A549 (cell line): Measurements from ENCODE around the gene FLVCR2. TPM values are rescaled to one million over a fixed set of nuclear protein-coding genes. Genes with fewer than 3 reads are reported as not detected.

Experiments
- ATAC-seq, 2 experiments: fragments of 200-7000 bp in 1 of 2; fragments of >200 bp in 1 of 2; cut with Nextera tagmentation in 1 of 2; cut with Tn5 transposase in 1 of 2; 3 replicates each; pipeline versions ENCODE4 v1.8.0 to v1.9.1; 2018 to 2020; ENCODE audit warnings: mild to moderate bottlenecking in 1 of 2, moderate library complexity in 1 of 2
- CTCF ChIA-PET: fragments of 300-600 bp; sonication (Branson Sonifier 250); formaldehyde crosslinking; extraction: SDS; loops from one replicate; lab custom pipeline; 2021; ENCODE audit warnings: antibody characterized with exemption, inconsistent platforms; lab: Yijun Ruan, JAX
- POLR2A ChIA-PET: fragments of 350-600 bp; formaldehyde crosslinking; extraction: SDS; loops from one replicate; lab custom pipeline; 2021; ENCODE audit warnings: antibody characterized with exemption, inconsistent platforms; lab: Yijun Ruan, JAX
- DNase-seq, 2 experiments: peaks; one replicate each; pipeline versions ENCODE4 v3.0.0 to v3.0.0-alpha.2; 2011 to 2016; ENCODE audit warnings: low read depth in 1 of 2, low spot score in 1 of 2
- FAIRE-seq: peaks from 2 replicates; lab custom pipeline; 2011; peaks lifted over from hg19 to GRCh38; lab: Jason Lieb, UNC
- H3K27ac ChIP-seq, 2 experiments: fragments of >200 bp; sonication (Bioruptor Twin); formaldehyde crosslinking; 3 replicates each; pipeline ENCODE4 v1.5.1; 2016 to 2017
- H3K4me1 ChIP-seq: fragments of >200 bp; sonication (Bioruptor Twin); formaldehyde crosslinking; 3 replicates; pipeline ENCODE4 v1.6.1; 2016
- H3K4me2 ChIP-seq: fragments of >200 bp; sonication (Bioruptor Twin); formaldehyde crosslinking; 3 replicates; pipeline ENCODE4 v1.6.1; 2016
- H3K4me3 ChIP-seq: fragments of >200 bp; sonication (Bioruptor Twin); formaldehyde crosslinking; 3 replicates; pipeline ENCODE4 v1.5.1; 2016
- H3K9me3 ChIP-seq: fragments of >200 bp; sonication (Bioruptor Twin); formaldehyde crosslinking; 3 replicates; pipeline ENCODE4 v1.6.1; 2016
- BHLHE40 ChIP-seq: IDR thresholded peaks from 2 replicates; pipeline ENCODE4 v1.6.1; 2012; ENCODE audit warnings: low read depth, low read length, inconsistent platforms
- CBX2 ChIP-seq: fragments of 200-600 bp; sonication (generic); IDR thresholded peaks from 2 replicates; pipeline ENCODE4 v1.6.1; 2016; ENCODE audit warnings: low read depth, mild to moderate bottlenecking, borderline replicate concordance
- CHD2 ChIP-seq: fragments of 150-350 bp; IDR thresholded peaks from 2 replicates; pipeline ENCODE4 v1.6.1; 2014; ENCODE audit warnings: low read length; ENCODE audit not compliant: partially characterized antibody
- EHMT2 ChIP-seq: fragments of 200-600 bp; sonication (generic); IDR thresholded peaks from 2 replicates; pipeline ENCODE4 v1.6.1; 2016; ENCODE audit warnings: antibody characterized with exemption, low read depth, mild to moderate bottlenecking, moderate library complexity
- FOSL2 ChIP-seq, 2 experiments: fragments of 450-650 bp in 1 of 2; fragments of >200 bp in 1 of 2; sonication (Bioruptor Twin) in 1 of 2; formaldehyde crosslinking; IDR thresholded peaks; 2 replicates each; pipeline versions ENCODE4 v1.5.0 to v1.6.1; 2016 to 2020; ENCODE audit warnings: mild to moderate bottlenecking in 1 of 2, moderate library complexity in 1 of 2
- HDAC2 ChIP-seq: fragments of 200-600 bp; sonication (generic); IDR thresholded peaks from 2 replicates; pipeline ENCODE4 v1.6.1; 2016
- HEYL ChIP-seq: fragments of 250-450 bp; sonication (Bioruptor Pico); IDR thresholded peaks from 2 replicates; pipeline ENCODE4 v1.8.0; 2021; ENCODE audit warnings: mild to moderate bottlenecking, moderate library complexity
- HOXB13 ChIP-seq: fragments of 250-450 bp; sonication (Bioruptor Pico); IDR thresholded peaks from 2 replicates; pipeline ENCODE4 v1.5.0; 2020; ENCODE audit warnings: low read depth, mild to moderate bottlenecking, moderate library complexity
- JUN ChIP-seq, 2 experiments: fragments of >200 bp; sonication (Bioruptor Twin); formaldehyde crosslinking; IDR thresholded peaks; 2 replicates in 1 of 2; 3 replicates in 1 of 2; pipeline ENCODE4 v1.6.1; 2016 to 2017
- KDM5A ChIP-seq: fragments of 200-600 bp; sonication (generic); IDR thresholded peaks from 2 replicates; pipeline ENCODE4 v1.6.1; 2016; ENCODE audit warnings: antibody characterized with exemption, mild to moderate bottlenecking
- MAZ ChIP-seq: fragments of 150-350 bp; IDR thresholded peaks from 2 replicates; pipeline ENCODE4 v1.6.1; 2014; ENCODE audit warnings: antibody characterized with exemption, low read depth, low read length, borderline replicate concordance
- NFE2L2 ChIP-seq: fragments of 150-350 bp; conservative IDR thresholded peaks from 2 replicates; pipeline ENCODE4 v1.6.1; 2014; ENCODE audit warnings: low read length
- NR3C1 ChIP-seq: fragments of >200 bp; sonication (Bioruptor Twin); formaldehyde crosslinking; IDR thresholded peaks from 3 replicates; pipeline ENCODE4 v1.6.1; 2017
- PHF8 ChIP-seq: fragments of 200-600 bp; sonication (generic); IDR thresholded peaks from 2 replicates; pipeline ENCODE4 v1.6.1; 2016; ENCODE audit warnings: low read depth, mild to moderate bottlenecking, antibody characterized with exemption, moderate library complexity, borderline replicate concordance
- POLR2A ChIP-seq: IDR thresholded peaks from 2 replicates; pipeline ENCODE4 v1.6.1; 2012; ENCODE audit warnings: mild to moderate bottlenecking, low read length
- RCOR1 ChIP-seq: fragments of 150-350 bp; IDR thresholded peaks from 2 replicates; pipeline ENCODE4 v1.6.1; 2014; ENCODE audit warnings: antibody characterized with exemption, low read length, low read depth
- RFX5 ChIP-seq: fragments of 450-650 bp; IDR thresholded peaks from 2 replicates; pipeline ENCODE4 v1.7.1; 2014; ENCODE audit warnings: antibody characterized with exemption, mild to moderate bottlenecking, moderate library complexity
- TP53 ChIP-seq: fragments of 250-450 bp; sonication (Bioruptor Pico); IDR thresholded peaks from 2 replicates; pipeline ENCODE4 v1.5.0; 2021; ENCODE audit warnings: mild to moderate bottlenecking, moderate library complexity
- ZC3H11A ChIP-seq: fragments of 450-650 bp; IDR thresholded peaks from 2 replicates; pipeline ENCODE4 v1.6.1; 2014; ENCODE audit warnings: antibody characterized with exemption, mild to moderate bottlenecking
- ZNF302 ChIP-seq: fragments of 250-450 bp; sonication (Bioruptor Pico); IDR thresholded peaks from 2 replicates; pipeline ENCODE4 v1.9.0; 2021; ENCODE audit warnings: inconsistent platforms, mild to moderate bottlenecking, moderate library complexity
- ZSCAN20 ChIP-seq: fragments of 250-450 bp; sonication (Bioruptor Pico); IDR thresholded peaks from 2 replicates; pipeline ENCODE4 v1.8.0; 2022; ENCODE audit warnings: mild to moderate bottlenecking, moderate library complexity
- WGBS: methylation state at CpG from one replicate; pipeline ENCODE4 v1.1.6; 2017; ENCODE audit errors: missing lambda C conversion rate; 5-methylcytosine and 5-hydroxymethylcytosine counted together
- polyA plus RNA-seq, 4 experiments: library from polyadenylated mRNA; depleted of rRNA in 3 of 4; stranded (reverse); fragments of >200 nt; fragmentation: RNase III in 1 of 4; extraction: RNeasy Plus Mini Kit Qiagen cat#74134 plus additional on column Dnase treatment in 1 of 4; gene quantifications; 2 replicates in 3 of 4; 3 replicates in 1 of 4; pipeline ENCODE4 v1.2.3, GENCODE V29; 2011 to 2017
- TF ChIP-seq, protein P1 (sequence below): fragments of >200 bp; sonication (Bioruptor Twin); formaldehyde crosslinking; IDR thresholded peaks from 3 replicates; pipeline ENCODE4 v1.6.1; 2016
- TF ChIP-seq, protein P2 (sequence below): fragments of 150-350 bp; IDR thresholded peaks from 2 replicates; pipeline ENCODE4 v1.6.1; 2014; ENCODE audit warnings: low read depth, mild to moderate bottlenecking, low read length

FLVCR2 gene
- polyA plus RNA-seq, 2 of the 4 experiments (the other 2 are of a cell fraction): 3.8 to 3.9 TPM

DNA sequence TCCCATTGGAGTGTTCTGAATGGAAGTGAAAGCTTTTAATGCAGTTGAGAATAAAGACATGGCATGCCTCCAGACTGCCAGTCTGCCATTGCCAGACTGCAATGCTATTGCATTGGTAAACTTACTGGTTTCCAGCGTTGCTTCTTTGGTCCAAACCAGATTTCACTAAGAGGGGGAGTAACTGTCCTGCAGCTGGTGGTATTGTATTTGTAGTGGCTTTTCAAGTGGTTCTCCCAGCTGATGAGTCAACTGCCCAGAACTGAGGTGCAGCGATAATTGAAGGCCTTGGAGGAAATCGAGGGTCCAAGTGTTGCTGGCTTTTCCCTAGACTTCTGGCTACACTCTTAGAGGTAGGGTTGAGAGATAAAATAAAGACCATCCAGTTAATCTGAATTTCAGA lies 50.4 kb downstream of the FLVCR2 start:
- H3K4me2 ChIP-seq: no peak overlapping the region
- H3K9me3 ChIP-seq: no peaks in the 10 kb centered on the region
- POLR2A ChIA-PET: no interaction called here
- CTCF ChIA-PET: interaction anchor here (1.0 to 3.6 kb wide), 4 partner anchors 9 to 25 kb away, joined by 3 to 10 read pairs (median 4); no protein-coding TSS in a partner anchor
- no peak overlapping the region for H3K27ac ChIP-seq
- peaks cover 2% of the 10 kb centered on the region; the same call in 1 of the 3 replicates for H3K4me1 ChIP-seq
- no peak for ATAC-seq
- WGBS: 46% methylated on average over 3 of the region's 3 CpGs
- no peak for DNase-seq
- no peak overlapping the region for H3K4me3 ChIP-seq
- no peak for FAIRE-seq
- TF ChIP-seq FOSL2 (IDR thresholded peaks at IDR 0.05): no peak
- no peak for TF ChIP-seq FOSL2 (CRISPR knock-in tag; IDR thresholded peaks at IDR 0.05)
- no peak for TF ChIP-seq NR3C1

DNA sequence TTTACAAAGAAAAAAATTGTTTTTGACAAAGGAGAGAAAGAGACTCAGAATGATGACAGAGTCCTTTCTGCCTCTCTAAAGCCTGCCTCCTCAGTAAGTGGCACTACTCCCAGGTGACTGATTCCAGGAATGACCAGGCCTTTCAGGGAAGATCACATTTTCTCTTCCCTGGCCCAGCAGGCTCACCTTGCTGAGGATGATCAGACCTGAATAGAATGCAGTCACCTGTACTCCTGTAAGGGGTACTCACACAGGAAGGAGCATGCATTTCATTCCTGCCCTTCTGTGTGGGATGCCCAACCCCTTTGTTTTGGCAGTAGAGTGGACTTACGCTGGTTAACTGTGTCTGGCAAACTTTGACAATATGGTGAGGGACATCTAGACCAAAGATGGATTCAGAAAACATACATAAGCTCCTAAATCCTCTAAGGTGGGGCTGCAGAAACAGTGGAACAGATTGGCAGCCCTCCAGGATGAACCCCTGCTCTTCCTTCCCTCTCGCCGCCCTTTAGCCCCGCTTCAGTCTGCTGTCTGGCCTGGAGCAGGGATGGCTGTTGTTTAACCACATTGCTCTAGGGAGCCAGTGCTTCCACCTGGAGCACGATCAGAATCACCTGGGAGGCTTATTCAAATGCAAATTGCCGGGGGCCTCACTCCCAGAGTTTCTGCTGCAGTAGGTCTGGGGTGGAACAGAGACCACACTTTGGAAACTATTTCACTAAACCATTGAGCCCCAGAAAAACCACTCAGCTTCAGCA lies 52.5 kb downstream of the FLVCR2 start:
- ATAC-seq: no peak
- POLR2A ChIA-PET: no interaction called here
- CTCF ChIA-PET: interaction anchor here (1.1 to 1.9 kb wide), 2 partner anchors 11 to 23 kb away, joined by 3 to 6 read pairs; no protein-coding TSS in a partner anchor
- TF ChIP-seq JUN (IDR thresholded peaks at IDR 0.05) (no peak), CBX2 (no peak), RCOR1 (no peak), RFX5 (no peak), BHLHE40 (no peak), ZC3H11A (no peak), CHD2 (no peak), FOSL2 (IDR thresholded peaks at IDR 0.05) (no peak), FOSL2 (CRISPR knock-in tag; IDR thresholded peaks at IDR 0.05) (no peak)
- TF ChIP-seq, protein P1, sequence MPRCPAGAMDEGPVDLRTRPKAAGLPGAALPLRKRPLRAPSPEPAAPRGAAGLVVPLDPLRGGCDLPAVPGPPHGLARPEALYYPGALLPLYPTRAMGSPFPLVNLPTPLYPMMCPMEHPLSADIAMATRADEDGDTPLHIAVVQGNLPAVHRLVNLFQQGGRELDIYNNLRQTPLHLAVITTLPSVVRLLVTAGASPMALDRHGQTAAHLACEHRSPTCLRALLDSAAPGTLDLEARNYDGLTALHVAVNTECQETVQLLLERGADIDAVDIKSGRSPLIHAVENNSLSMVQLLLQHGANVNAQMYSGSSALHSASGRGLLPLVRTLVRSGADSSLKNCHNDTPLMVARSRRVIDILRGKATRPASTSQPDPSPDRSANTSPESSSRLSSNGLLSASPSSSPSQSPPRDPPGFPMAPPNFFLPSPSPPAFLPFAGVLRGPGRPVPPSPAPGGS: no peak
- TF ChIP-seq, all 56 proteins: peak for 0
- FAIRE-seq (no peak), DNase-seq (no peak)
- 83% methylated on average over 6 of the region's 6 CpGs for WGBS
- Histone ChIP-seq H3K27ac (no peak overlapping the region), H3K4me3 (no peak overlapping the region), H3K9me3 (no peaks in the 10 kb centered on the region), H3K4me2 (no peak overlapping the region), H3K4me1 (no peaks in the 10 kb centered on the region)

DNA sequence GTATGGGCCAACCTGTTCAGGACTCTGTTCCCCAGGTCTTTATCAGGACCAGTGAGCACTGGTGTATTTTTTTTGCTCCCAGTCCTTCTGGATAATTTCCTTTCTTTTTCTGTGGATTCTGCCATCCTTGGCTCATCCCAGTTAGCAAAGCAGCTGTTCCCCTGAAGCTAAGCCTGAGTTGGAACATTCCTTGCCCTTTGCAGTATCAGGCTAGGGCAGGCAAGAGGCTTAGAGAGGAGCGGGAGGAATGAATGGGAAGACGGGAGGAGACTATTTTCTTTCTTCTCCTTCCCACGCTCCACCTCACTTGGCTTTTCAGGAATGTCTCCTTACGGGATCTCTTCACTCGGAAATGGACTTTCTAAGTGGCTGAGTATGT lies 53.0 kb downstream of the FLVCR2 start:
- ATAC-seq: no peak
- Histone ChIP-seq H3K4me1 (no peaks in the 10 kb centered on the region), H3K4me3 (no peak overlapping the region), H3K27ac (no peak overlapping the region), H3K4me2 (no peak overlapping the region), H3K9me3 (no peaks in the 10 kb centered on the region)
- ChIA-PET CTCF (interaction anchor here (1.0 to 1.9 kb wide), 3 partner anchors 11 to 23 kb away, joined by 3 to 6 read pairs (median 3); no protein-coding TSS in a partner anchor), POLR2A (no interaction called here)
- TF ChIP-seq ZNF302 (CRISPR knock-in tag): no peak
- no peak for TF ChIP-seq HEYL
- TF ChIP-seq NFE2L2: no peak
- TF ChIP-seq PHF8: no peak
- TF ChIP-seq HDAC2: no peak
- TF ChIP-seq KDM5A: no peak
- TF ChIP-seq HOXB13 (CRISPR knock-in tag): no peak
- TF ChIP-seq MAZ: no peak
- TF ChIP-seq, protein P1: no peak
- TF ChIP-seq NR3C1: no peak
- no peak for TF ChIP-seq ZSCAN20 (CRISPR knock-in tag)
- no peak for TF ChIP-seq POLR2A
- TF ChIP-seq, protein P2, sequence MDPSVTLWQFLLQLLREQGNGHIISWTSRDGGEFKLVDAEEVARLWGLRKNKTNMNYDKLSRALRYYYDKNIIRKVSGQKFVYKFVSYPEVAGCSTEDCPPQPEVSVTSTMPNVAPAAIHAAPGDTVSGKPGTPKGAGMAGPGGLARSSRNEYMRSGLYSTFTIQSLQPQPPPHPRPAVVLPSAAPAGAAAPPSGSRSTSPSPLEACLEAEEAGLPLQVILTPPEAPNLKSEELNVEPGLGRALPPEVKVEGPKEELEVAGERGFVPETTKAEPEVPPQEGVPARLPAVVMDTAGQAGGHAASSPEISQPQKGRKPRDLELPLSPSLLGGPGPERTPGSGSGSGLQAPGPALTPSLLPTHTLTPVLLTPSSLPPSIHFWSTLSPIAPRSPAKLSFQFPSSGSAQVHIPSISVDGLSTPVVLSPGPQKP: no peak
- TF ChIP-seq EHMT2: no peak
- no peak for TF ChIP-seq TP53 (CRISPR knock-in tag)
- FAIRE-seq: no peak
- no peak for DNase-seq
- WGBS: 74% methylated on average over 5 of the region's 5 CpGs
